HepG2 (cell line): ENCODE data around the gene NACC2. TPM values are rescaled to one million over a fixed set of nuclear protein-coding genes. Genes with fewer than 3 reads are reported as not detected.

ENCODE experiments used
- ADNP ChIP-seq: sonication (generic); formaldehyde crosslinking; IDR thresholded peaks from 2 replicates; pipeline ENCODE4 v1.4.0; 2020; ENCODE audit warnings: missing genetic modification reagents
- CBX2 ChIP-seq, 2 experiments: fragments of 200-600 bp in 1 of 2; sonication (generic); formaldehyde crosslinking in 1 of 2; IDR thresholded peaks; 2 replicates each; pipeline versions ENCODE4 v1.7.0 to v1.8.1; 2018 to 2022; ENCODE audit warnings: low read depth in 2 of 2, low read length in 1 of 2, mild to moderate bottlenecking in 1 of 2, missing genetic modification reagents in 1 of 2
- CEBPB ChIP-seq: IDR thresholded peaks from 2 replicates; pipeline ENCODE4 v1.6.1; 2011; ENCODE audit warnings: low read depth, low read length, improper control_type of control experiment, borderline replicate concordance
- FOXP4 ChIP-seq: sonication (generic); formaldehyde crosslinking; IDR thresholded peaks from 2 replicates; pipeline ENCODE4 v1.4.0; 2020; ENCODE audit warnings: missing genetic modification reagents
- HNRNPLL ChIP-seq: fragments of 200-400 bp; formaldehyde crosslinking; IDR thresholded peaks from 2 replicates; pipeline ENCODE4 v1.6.1; 2017; ENCODE audit warnings: mild to moderate bottlenecking, low read depth, low read length; ENCODE audit not compliant: poor library complexity, severe bottlenecking
- KLF6 ChIP-seq: IDR thresholded peaks from 2 replicates; pipeline ENCODE4 v1.8.0; 2016; ENCODE audit warnings: missing biosample characterization, missing genetic modification reagents
- PCBP1 ChIP-seq: fragments of 200-400 bp; formaldehyde crosslinking; IDR thresholded peaks from 2 replicates; pipeline ENCODE4 v1.6.1; 2017; ENCODE audit warnings: mild to moderate bottlenecking, low read depth, low read length, borderline replicate concordance
- PRMT3 ChIP-seq: sonication (generic); formaldehyde crosslinking; IDR thresholded peaks from 2 replicates; pipeline ENCODE4 v1.8.1; 2022; ENCODE audit warnings: low read depth, mild to moderate bottlenecking, moderate library complexity, missing genetic modification reagents, borderline replicate concordance
- PRPF4 ChIP-seq: fragments of 200-400 bp; formaldehyde crosslinking; IDR thresholded peaks from 2 replicates; pipeline ENCODE4 v1.6.1; 2016; ENCODE audit warnings: low read length, low read depth; ENCODE audit not compliant: poor library complexity, severe bottlenecking
- SIX1 ChIP-seq: sonication (generic); formaldehyde crosslinking; IDR thresholded peaks from 2 replicates; pipeline ENCODE4 v1.4.0; 2020; ENCODE audit warnings: missing genetic modification reagents, borderline replicate concordance
- SNAPC2 ChIP-seq: sonication (generic); formaldehyde crosslinking; IDR thresholded peaks from 2 replicates; pipeline ENCODE4 v1.8.1; 2022; ENCODE audit warnings: mild to moderate bottlenecking, missing genetic modification reagents
- SOX5 ChIP-seq: IDR thresholded peaks from 2 replicates; pipeline ENCODE4 v1.6.1; 2016; ENCODE audit warnings: borderline replicate concordance
- TERF1 ChIP-seq: sonication (generic); formaldehyde crosslinking; IDR thresholded peaks from 2 replicates; pipeline ENCODE4 v1.8.0; 2022; ENCODE audit warnings: mild to moderate bottlenecking, missing genetic modification reagents, moderate library complexity
- XRCC5 ChIP-seq: fragments of 200-400 bp; formaldehyde crosslinking; optimal IDR thresholded peaks from 2 replicates; pipeline ENCODE3; 2017; ENCODE audit warnings: mild to moderate bottlenecking, low read length
- ZBTB10 ChIP-seq: sonication (generic); formaldehyde crosslinking; IDR thresholded peaks from 2 replicates; pipeline ENCODE4 v1.4.0; 2020; ENCODE audit warnings: missing genetic modification reagents, borderline replicate concordance
- ZFY ChIP-seq: sonication (generic); formaldehyde crosslinking; IDR thresholded peaks from 2 replicates; pipeline ENCODE4 v1.4.0; 2020; ENCODE audit warnings: missing genetic modification reagents
- ZHX1 ChIP-seq: sonication (generic); formaldehyde crosslinking; IDR thresholded peaks from 2 replicates; pipeline ENCODE4 v1.8.1; 2022; ENCODE audit warnings: low read depth, mild to moderate bottlenecking, missing genetic modification reagents
- ZNF10 ChIP-seq: sonication (generic); formaldehyde crosslinking; IDR thresholded peaks from 2 replicates; pipeline ENCODE4 v1.4.0; 2020; ENCODE audit warnings: mild to moderate bottlenecking, low read depth, missing genetic modification reagents, borderline replicate concordance
- ZNF557 ChIP-seq: sonication (generic); formaldehyde crosslinking; IDR thresholded peaks from 2 replicates; pipeline ENCODE4 v1.4.0; 2020; ENCODE audit warnings: missing genetic modification reagents
- polyA plus RNA-seq, 8 experiments: library from polyadenylated mRNA; depleted of rRNA in 3 of 8; stranded (reverse) in 7 of 8; unstranded in 1 of 8; fragments of >200 nt; fragmentation: Illumina TruSeq in 4 of 8; extraction: Trizol in 4 of 8; gene quantifications; 2 replicates each; pipeline versions ENCODE4 v1.2.1 to v1.2.3, GENCODE V29; 2011 to 2016; ENCODE audit warnings: low read depth in 4 of 8, missing spikeins in 1 of 8, mixed read lengths in 1 of 8; ENCODE audit not compliant: insufficient read depth in 1 of 8
- total RNA-seq, 5 experiments: library from RNA; depleted of rRNA; stranded (reverse); fragments of >200 nt; fragmentation: Illumina TruSeq; extraction: Trizol; gene quantifications; 2 replicates each; pipeline ENCODE4 v1.2.3, GENCODE V29; 2016; ENCODE audit warnings: low read depth in 1 of 5

NACC2 gene
- total and polyA plus RNA-seq, 2 of the 13 experiments (the other 11 are each of a cell fraction or from before 2014, with no cell fraction given), result 5.9 to 12.3 TPM

- TF ChIP-seq ADNP (CRISPR knock-in tag) (no peak), ZFY (CRISPR knock-in tag) (peak; percentile 86), XRCC5 (peak; percentile 21), ZBTB10 (CRISPR knock-in tag) (no peak), HNRNPLL (peak; percentile 93), ZNF557 (no peak), CEBPB (no peak), CBX2 (IDR thresholded peaks at IDR 0.05; ENCODE audit: low read depth, low read length) (no peak), CBX2 (CRISPR knock-in tag; IDR thresholded peaks at IDR 0.05; ENCODE audit: low read depth) (no peak), TERF1 (CRISPR knock-in tag) (no peak), PRMT3 (no peak; the same call in 1 of the 2 replicates), KLF6 (CRISPR knock-in tag) (no peak), SIX1 (CRISPR knock-in tag) (no peak), PCBP1 (no peak), SNAPC2 (CRISPR knock-in tag) (no peak), SOX5 (peak; percentile 63; the same call in 1 of the 2 replicates), PRPF4 (no peak), ZNF10 (CRISPR knock-in tag) (no peak), FOXP4 (no peak), ZHX1 (peak; percentile 88)
Measured at GRCh38 chr9:136118320-136119060, 23.4 kb upstream of the NACC2 start, which contains the start of gene TMEM250 (continued).
